Skin of body (tissue), 3 donors: ENCODE data around the gene SLC39A7. TPM values are rescaled to one million over a fixed set of nuclear protein-coding genes. Genes with fewer than 3 reads are reported as not detected.
A peak's percentile ranks its signal among the peaks of the same experiment; 100 is the strongest.

Experiments
- DNase-seq: peaks from one replicate; lab custom pipeline; 2025; lab: John Stamatoyannopoulos, UW
- small RNA-seq: library from RNA; depleted of rRNA; stranded (forward); fragments of <200 nt; gene quantifications from one replicate; pipeline ENCODE3, GENCODE V24; 2014; ENCODE audit warnings: low replicate concordance
- total RNA-seq: library from RNA; depleted of rRNA; stranded (reverse); fragments of >200 nt; gene quantifications from one replicate; pipeline ENCODE4 v1.2.3, GENCODE V29; 2014

SLC39A7 gene
- total RNA-seq, 1 donor from 2014 or later, result 61.7 TPM

DNA sequence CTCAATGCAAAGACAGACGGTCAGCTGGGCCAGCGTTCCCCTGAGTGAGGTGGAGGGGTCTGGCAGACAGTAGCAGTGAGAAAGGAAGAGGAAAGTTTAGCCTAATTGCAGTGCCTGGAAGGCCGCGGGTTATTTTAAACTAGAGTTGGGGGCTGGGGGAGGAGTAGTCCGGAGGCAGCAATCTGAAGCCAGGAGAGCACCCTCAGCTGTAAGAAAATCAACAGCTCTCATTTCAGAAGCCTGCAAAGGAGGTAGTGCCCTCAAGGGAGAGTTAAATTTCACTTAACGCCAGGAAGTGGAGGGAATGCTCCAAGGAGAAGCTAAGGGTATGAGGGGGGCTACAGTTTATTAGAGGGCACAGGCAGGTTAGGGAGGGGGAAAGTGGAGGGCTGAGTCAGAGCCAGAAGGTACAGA, 34.6 kb downstream of the SLC39A7 start:
- no peak for DNase-seq

DNA sequence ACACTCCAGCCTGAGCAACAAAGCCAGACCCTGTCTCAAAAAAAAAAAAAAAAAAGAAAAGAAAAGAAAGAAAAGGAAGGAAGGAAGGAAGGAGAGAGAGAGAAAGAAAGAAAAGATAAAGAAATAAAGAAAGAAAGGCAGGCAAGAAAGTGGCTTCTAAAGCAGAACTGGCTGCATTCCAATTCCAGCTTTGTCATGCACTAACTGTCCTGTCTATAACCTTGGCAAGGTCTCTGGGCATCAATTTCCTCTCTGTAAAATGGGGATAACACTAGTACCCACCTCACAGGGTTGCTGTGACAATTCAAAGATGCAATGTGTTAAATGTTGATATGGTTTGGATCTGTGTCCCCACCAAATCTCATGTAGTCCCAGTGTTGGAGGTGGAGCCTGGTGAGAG, 35.7 kb downstream of the SLC39A7 start:
- no peak for DNase-seq

DNA sequence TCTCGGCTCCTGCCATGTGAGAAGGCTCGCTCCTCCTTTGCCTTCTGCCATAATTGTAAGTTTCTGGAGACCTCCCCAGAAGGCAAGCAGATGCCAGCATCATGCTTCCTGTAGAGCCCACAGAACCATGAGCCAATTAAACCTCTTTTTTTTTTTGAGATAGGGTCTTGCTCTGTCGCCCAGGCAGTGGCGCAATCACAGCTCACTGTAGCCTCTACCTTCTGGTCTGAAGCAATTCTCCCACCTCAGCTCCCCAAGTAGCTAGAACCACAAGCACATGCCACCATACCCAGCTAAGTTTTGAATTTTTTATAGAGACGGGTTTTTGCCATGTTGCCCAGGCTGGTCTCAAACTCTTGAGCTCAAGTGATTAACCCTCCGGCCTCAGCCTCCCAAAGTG, 36.2 kb downstream of the SLC39A7 start:
- DNase-seq, result no peak

DNA sequence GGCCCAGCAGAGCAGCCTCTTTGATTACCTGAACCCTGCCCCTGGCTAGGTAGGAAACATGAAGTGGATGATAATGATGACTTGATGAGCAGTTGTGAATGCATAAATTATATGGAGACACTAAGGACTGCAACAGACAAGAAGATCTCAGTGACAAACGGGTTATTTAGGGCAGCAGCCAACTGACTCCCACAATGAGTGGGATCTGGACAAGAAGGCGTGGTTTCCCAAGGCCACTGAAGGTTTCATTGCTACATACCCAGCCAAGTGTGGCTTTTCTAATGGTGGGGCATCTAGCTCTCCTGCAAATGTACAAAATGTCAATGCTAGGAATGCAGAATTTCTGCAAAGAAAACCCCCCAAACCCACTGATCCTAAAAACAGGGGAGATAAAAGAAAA, 37.1 kb downstream of the SLC39A7 start:
- DNase-seq, result no peak

DNA sequence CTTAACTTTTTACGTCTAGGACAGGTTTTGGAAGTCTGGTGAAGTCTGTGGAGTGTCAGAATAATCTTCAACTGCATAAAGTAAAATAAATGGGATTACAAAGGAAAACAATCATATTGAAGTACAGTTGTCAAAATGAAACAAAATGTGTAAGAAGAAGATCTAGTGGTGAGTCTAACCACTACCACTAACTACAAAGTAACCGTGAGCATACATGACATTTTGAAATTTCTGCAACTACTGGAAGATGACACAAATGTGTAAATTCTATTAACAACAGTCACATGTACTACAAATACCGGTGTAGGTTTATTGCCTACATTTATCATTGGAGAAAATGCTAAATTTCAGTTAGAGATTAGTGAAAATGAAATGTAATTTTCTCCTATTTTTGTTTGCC, 41.3 kb downstream of the SLC39A7 start:
- DNase-seq, result no peak

DNA sequence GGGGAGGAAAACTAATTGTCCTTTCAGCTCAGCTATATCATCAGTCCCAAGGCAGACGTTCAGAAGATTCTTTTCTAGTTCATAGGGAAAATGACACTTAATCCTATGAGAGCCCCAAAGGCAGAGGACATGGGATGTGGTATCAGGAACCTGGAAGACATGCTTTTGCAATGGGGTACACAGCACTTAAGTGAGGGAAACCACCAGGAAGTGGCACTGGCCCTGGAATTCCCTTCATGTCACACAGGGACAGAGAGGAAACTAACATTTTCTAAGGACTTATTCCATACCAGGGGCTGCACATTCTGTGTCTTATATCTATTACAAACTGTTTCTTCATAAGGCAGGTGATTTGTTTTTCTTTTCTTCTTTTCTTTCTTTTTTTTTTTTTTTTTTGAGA, 42.8 kb downstream of the SLC39A7 start:
- no peak for DNase-seq

DNA sequence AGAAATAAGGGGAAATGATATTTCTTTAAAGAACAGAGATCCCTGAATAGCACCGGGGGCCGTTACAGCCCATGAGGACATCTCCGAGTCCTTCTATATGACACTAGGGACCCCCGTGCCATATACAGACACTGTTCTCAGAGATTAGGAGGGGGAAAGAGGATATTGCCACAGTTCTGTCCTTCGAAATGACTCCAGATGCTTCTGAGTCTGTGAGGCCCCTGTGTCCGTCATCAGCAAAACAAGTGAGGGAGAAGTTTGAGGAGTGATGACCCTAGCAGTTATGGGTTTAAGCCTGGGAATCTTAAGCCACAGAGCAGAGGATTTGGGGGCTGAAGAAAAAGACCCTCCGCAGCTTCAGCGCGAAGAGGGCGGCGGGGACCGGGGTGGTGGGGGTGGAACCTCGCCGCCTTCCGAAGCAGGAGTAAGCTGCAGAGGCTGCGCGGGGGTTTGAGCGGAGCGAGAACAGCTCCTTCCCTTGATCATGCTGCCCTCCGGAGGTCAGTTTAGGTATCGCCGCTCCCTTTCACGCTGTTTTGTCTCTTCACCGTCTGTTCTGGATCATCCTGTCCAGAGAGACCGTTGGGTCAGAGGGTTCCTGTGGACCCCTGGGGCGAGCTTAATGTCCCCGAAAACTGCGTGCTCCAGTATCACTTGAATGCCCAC, 47.4 kb downstream of the SLC39A7 start:
- peak; percentile 87 for DNase-seq

DNA sequence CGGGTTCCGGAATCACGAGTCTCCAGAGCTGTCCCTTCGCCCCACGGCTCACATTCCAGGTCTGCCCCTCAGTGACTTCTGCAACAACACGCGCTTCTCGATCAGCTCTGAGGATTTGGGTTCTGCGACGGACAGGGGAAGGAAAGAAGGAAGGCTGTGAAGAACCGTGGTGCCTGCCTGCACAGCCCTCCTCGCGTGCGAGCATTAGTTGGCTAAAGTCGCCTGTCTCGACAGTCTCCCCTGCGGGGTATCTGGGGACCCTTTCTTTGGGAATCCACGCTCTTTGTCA, 47.9 kb downstream of the SLC39A7 start:
- no peak for DNase-seq

DNA sequence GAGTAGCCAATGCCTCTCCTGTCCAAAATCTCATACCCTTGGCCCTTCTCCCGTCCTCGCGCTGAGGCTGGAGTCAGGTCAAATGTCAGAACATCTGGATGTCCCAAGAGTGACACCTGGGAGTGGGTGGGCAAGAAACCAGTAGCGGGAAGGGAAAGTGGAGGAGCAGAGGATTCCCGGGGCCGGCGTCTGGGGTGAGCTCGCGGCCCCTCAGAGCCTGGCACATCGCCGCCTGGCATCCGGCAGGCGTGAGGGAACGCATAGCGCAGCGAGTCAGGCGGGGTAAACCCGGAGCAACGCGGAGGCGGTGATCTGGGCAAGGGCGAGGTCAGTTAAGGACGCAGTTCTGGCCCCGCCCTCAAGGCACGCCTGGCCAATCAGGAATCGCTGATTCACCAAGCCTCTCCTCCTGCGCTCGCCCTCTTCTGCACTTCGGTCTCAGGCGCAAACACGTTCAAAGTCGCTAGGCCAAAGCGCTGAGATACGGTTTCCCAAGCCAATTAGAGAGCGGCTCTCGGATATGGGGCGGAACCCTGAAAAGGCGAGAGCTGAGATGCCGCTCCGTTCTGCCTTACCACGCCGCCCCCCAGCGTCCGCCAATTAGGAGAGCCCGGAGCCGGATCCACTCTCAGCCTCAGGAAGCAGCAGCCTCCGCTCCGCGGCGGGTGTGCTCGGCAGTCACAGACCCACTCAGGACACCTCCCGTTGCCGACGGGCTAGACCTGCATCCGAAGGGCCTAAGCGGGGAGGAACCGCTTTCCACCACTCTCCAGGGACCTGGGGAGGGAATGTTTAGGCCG, 48.5 kb downstream of the SLC39A7 start:
- peak; percentile 99 for DNase-seq

DNA sequence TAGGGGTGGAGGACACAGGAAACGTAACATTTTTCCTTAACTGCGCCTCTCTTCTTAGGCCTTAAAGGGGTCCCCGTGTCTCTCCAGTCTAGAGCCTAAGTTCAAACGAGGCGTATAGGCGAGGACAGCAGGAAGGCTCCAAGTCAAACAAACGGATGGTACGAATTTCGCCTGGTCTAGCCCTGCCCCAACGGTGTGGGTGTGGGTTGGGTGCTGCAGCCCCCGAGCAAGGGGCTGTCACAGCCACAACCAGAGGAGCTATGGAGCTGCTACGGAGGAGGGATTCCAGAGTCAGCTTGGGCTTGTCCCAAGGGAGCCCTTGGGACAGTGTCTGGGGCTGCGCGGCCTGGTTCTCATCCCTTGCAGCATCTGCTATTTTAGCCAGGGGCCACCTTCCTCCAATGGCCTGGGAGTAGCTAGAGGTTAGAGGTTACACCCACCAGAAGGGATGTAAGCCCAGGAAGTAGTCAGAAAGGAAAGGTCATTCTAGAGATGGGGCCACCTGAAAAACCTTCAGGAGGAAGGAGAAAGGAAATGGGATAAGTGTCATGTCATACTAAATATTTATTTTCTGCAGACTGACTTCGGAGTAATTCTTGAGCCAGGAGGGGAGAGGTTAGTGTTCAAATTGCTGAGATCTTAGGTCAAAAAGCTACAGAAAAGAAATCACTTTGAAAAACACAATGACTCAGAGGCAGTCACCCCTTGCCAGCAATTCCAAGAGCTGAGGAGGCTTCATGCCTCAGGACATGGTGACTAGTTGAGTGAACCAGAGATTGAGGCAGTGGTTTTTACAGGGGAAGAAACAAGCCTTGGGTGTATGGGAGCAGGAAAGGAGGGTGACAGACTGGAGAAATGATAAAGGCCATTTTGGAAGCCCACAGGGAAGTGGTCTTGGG, 49.3 kb downstream of the SLC39A7 start:
- DNase-seq, result no peak

DNA sequence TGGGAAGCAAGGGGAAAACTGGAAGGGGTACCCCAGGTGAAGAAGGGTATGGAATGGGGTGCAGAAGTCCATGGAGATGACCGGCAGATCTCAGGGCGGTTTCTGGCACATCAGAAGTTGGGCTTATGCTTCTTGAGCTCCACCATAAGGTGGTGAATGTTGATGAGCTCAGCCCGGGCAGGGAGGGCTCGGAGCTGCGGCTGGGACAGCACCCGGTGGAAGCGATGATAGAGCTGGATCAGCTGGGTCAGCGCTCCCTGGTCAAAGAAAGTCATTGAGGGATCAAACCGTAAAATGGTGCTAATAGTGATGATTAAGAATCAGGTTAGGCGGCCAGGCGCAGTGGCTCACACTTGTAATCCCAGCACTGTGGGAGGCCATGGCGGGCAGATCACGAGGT, 50.1 kb downstream of the SLC39A7 start:
- DNase-seq, result no peak

DNA sequence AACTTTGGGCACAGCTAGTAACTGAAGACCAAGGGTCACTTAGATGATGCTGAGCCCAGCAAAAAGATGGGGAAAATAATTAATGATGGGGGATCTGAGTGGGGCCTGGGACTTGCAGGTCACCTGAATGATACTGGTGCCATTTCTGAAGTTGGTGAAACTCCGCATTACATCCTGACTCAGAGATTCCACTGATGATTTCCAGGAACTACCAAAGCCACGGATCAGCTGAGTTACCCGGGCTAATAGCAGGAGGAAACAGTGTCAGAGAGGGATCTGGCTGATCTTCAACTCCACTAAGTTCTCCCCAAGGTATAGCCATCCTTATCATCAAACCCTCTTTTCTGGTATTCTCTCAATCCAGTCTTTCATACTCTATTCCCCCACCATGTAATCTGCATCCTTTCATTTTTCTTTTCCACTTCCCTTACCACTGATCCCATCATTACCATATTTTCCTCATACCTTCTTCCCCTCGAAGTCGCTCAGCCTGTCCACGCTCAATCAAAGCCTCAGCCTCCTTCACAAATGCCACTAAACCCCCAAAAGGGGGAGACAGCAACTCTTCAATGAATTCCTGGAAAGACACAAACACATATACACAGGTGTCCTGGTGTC, 50.8 kb downstream of the SLC39A7 start:
- no peak for DNase-seq

DNA sequence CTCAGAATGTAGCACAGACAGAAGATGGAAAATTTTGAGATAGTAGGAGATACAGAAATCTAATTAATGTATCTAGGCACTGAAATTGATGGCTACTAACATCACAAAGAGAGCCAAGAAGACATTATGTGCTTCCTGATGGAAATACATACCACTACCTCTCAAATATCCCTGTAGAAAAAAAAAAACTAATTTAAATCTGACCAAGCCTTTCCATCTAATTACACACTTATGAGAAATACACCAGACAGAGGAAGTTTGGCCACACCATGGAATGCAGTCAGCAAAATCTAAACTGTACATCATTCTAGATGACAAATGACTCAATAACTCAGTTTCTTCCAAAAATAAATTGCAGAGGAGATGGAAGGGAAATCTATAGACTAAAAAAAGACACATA, 52.1 kb downstream of the SLC39A7 start:
- no peak for DNase-seq

Small RNA genes within 50 kb of the gene (small RNA-seq; reads per million reads assigned to genes)
- gene MIR219A1 (1.6 reads per million, percentile 84 among the genes with 10 or more reads in this experiment), gene RNY4P10 (0.14 reads per million)

Other genes with a start within 250 kb of the SLC39A7 start
- 7.1 TPM for gene HLA-DMA, start 247.8 kb upstream of the SLC39A7 start, total RNA-seq
- gene BRD2, start 232.3 kb upstream of the SLC39A7 start, total RNA-seq, result 86.3 TPM
- 2.3 TPM for gene HLA-DOA, start 191.3 kb upstream of the SLC39A7 start, total RNA-seq
- 16.1 TPM for gene HLA-DPA1, start 127.2 kb upstream of the SLC39A7 start, total RNA-seq
- 19.6 TPM for gene HLA-DPB1, start 124.9 kb upstream of the SLC39A7 start, total RNA-seq
- 1.4 TPM for gene COL11A2, start 8.4 kb upstream of the SLC39A7 start, total RNA-seq
- 17.9 TPM for gene RXRB, start 202 bp upstream of the SLC39A7 start, total RNA-seq
- gene HSD17B8, start 3.8 kb downstream of the SLC39A7 start, total RNA-seq, result 13.4 TPM
- 18.8 TPM for gene RING1, start 7.6 kb downstream of the SLC39A7 start, total RNA-seq
- 35.7 TPM for gene VPS52, start 71.0 kb downstream of the SLC39A7 start, total RNA-seq
- 3,055 TPM for gene RPS18, start 71.2 kb downstream of the SLC39A7 start, total RNA-seq
- gene B3GALT4, start 76.3 kb downstream of the SLC39A7 start, total RNA-seq, result 5.1 TPM
- 39.9 TPM for gene WDR46, start 88.4 kb downstream of the SLC39A7 start, total RNA-seq
- gene PFDN6, start 88.7 kb downstream of the SLC39A7 start, total RNA-seq, result 25.3 TPM
- 29.2 TPM for gene RGL2, start 98.1 kb downstream of the SLC39A7 start, total RNA-seq
- 32.6 TPM for gene TAPBP, start 113.2 kb downstream of the SLC39A7 start, total RNA-seq
- gene ZBTB22, start 116.9 kb downstream of the SLC39A7 start, total RNA-seq, result 10.9 TPM
- gene DAXX, start 122.1 kb downstream of the SLC39A7 start, total RNA-seq, result 17.8 TPM
- gene KIFC1, start 191.0 kb downstream of the SLC39A7 start, total RNA-seq, result 9.5 TPM
- gene PHF1, start 210.1 kb downstream of the SLC39A7 start, total RNA-seq, result 13.7 TPM
- 54.4 TPM for gene CUTA, start 217.2 kb downstream of the SLC39A7 start, total RNA-seq
- gene SYNGAP1, start 219.2 kb downstream of the SLC39A7 start, total RNA-seq, result 8.8 TPM